IMR-90 (cell line): ENCODE measurements around the gene SOX8. TPM values are rescaled to one million over a fixed set of nuclear protein-coding genes. Genes with fewer than 3 reads are reported as not detected.

ENCODE experiments used
- ATAC-seq: fragments of 200-7000 bp; cut with Tn5 transposase; 2 replicates; pipeline ENCODE4 v1.9.1; 2020; ENCODE audit warnings: low read depth, mild to moderate bottlenecking, moderate library complexity
- BruUV-seq: library from RNA; stranded (reverse); fragments of 400-500 nt; replicated peaks from 2 replicates; lab custom pipeline; 2021; lab: Mats Ljungman, UMichigan
- CTCF ChIA-PET: fragments of 300-600 bp; formaldehyde crosslinking; extraction: SDS; loops from one replicate; lab custom pipeline; 2021; ENCODE audit warnings: antibody characterized with exemption; lab: Yijun Ruan, JAX
- POLR2A ChIA-PET: fragments of 300-600 bp; sonication (Branson Sonifier 250); formaldehyde crosslinking; loops from one replicate; lab custom pipeline; 2022; ENCODE audit warnings: antibody characterized with exemption; ENCODE audit not compliant: unreplicated experiment; lab: Charles Lee
- DNase-seq: peaks from one replicate; pipeline ENCODE4 v3.0.0; 2013
- H2AFZ ChIP-seq: replicated peaks from 2 replicates; pipeline ENCODE3; 2013; ENCODE audit warnings: low read length, mild to moderate bottlenecking; ENCODE audit not compliant: poor library complexity
- H2AK5ac ChIP-seq: 2 replicates; pipeline ENCODE4 v1.6.1; 2013; ENCODE audit warnings: low read depth, low read length, inconsistent platforms
- H2AK9ac ChIP-seq: replicated peaks from 2 replicates; pipeline ENCODE3; 2013; ENCODE audit warnings: mild to moderate bottlenecking, low read depth, low read length, moderate library complexity; ENCODE audit not compliant: poor library complexity
- H2BK120ac ChIP-seq: 2 replicates; pipeline ENCODE4 v1.6.1; 2013; ENCODE audit warnings: low read depth, low read length, inconsistent platforms
- H2BK15ac ChIP-seq: 3 replicates; pipeline ENCODE4 v1.6.1; 2013; ENCODE audit warnings: low read depth, low read length, inconsistent platforms
- H2BK20ac ChIP-seq: 2 replicates; pipeline ENCODE4 v1.6.1; 2013; ENCODE audit warnings: low read depth, mild to moderate bottlenecking, inconsistent platforms, low read length, moderate library complexity
- H2BK5ac ChIP-seq: 2 replicates; pipeline ENCODE4 v1.6.1; 2013; ENCODE audit warnings: mild to moderate bottlenecking, low read depth, low read length, inconsistent platforms; ENCODE audit not compliant: poor library complexity, severe bottlenecking
- H3K14ac ChIP-seq: replicated peaks from 2 replicates; pipeline ENCODE4 v1.6.1; 2013; ENCODE audit warnings: low read depth, low read length, inconsistent platforms
- H3K18ac ChIP-seq: 2 replicates; pipeline ENCODE4 v1.6.1; 2013; ENCODE audit warnings: low read depth, low read length, control low read depth
- H3K23ac ChIP-seq: 2 replicates; pipeline ENCODE4 v1.6.1; 2013; ENCODE audit warnings: low read depth, low read length, inconsistent platforms
- H3K27ac ChIP-seq: 2 replicates; pipeline ENCODE4 v1.5.1; 2013; ENCODE audit warnings: mild to moderate bottlenecking, control low read depth, low read length; ENCODE audit not compliant: insufficient read depth
- H3K27me3 ChIP-seq: 2 replicates; pipeline ENCODE4 v1.6.1; 2013; ENCODE audit warnings: low read length; ENCODE audit not compliant: control insufficient read depth, insufficient read depth
- H3K36me3 ChIP-seq: 2 replicates; pipeline ENCODE4 v1.6.1; 2013; ENCODE audit warnings: low read length, mixed read lengths; ENCODE audit not compliant: control insufficient read depth, insufficient read depth
- H3K4ac ChIP-seq: 2 replicates; pipeline ENCODE4 v1.6.1; 2013; ENCODE audit warnings: low read depth, low read length, inconsistent platforms
- H3K4me1 ChIP-seq: 2 replicates; pipeline ENCODE4 v1.6.1; 2013; ENCODE audit warnings: low read length, mixed read lengths; ENCODE audit not compliant: control insufficient read depth, insufficient read depth
- H3K4me2 ChIP-seq: 2 replicates; pipeline ENCODE4 v1.6.1; 2013; ENCODE audit warnings: low read depth, mild to moderate bottlenecking, control low read depth, low read length, moderate library complexity
- H3K4me3 ChIP-seq: 2 replicates; pipeline ENCODE4 v1.5.1; 2013; ENCODE audit warnings: low read depth, mild to moderate bottlenecking, control low read depth, low read length, moderate library complexity; ENCODE audit not compliant: insufficient read depth
- H3K56ac ChIP-seq: 2 replicates; pipeline ENCODE4 v1.6.1; 2013; ENCODE audit warnings: low read length, inconsistent platforms; ENCODE audit not compliant: insufficient read depth; ENCODE audit errors: extremely low read depth
- H3K79me1 ChIP-seq, 2 experiments: 2 replicates each; pipeline ENCODE4 v1.6.1; 2013; ENCODE audit warnings: low read length in 2 of 2, inconsistent platforms in 1 of 2, low read depth in 1 of 2
- H3K9ac ChIP-seq: 2 replicates; pipeline ENCODE4 v1.6.1; 2013; ENCODE audit warnings: low read depth, low read length, control low read depth
- H3K9me1 ChIP-seq: 2 replicates; pipeline ENCODE4 v1.6.1; 2013; ENCODE audit warnings: low read length, inconsistent platforms; ENCODE audit not compliant: insufficient read depth
- H3K9me3 ChIP-seq: 2 replicates; pipeline ENCODE4 v1.6.1; 2013; ENCODE audit warnings: low read length; ENCODE audit not compliant: control insufficient read depth, insufficient read depth
- H4K20me1 ChIP-seq: 2 replicates; pipeline ENCODE4 v1.6.1; 2013; ENCODE audit warnings: low read length, inconsistent platforms; ENCODE audit not compliant: insufficient read depth
- H4K5ac ChIP-seq: 2 replicates; pipeline ENCODE4 v1.6.1; 2013; ENCODE audit warnings: mild to moderate bottlenecking, low read depth, low read length, control low read depth
- H4K8ac ChIP-seq, 2 experiments: 2 replicates each; pipeline ENCODE4 v1.6.1; 2013; ENCODE audit warnings: low read depth in 2 of 2, low read length in 2 of 2, control low read depth in 1 of 2, inconsistent platforms in 1 of 2
- H4K91ac ChIP-seq: 2 replicates; pipeline ENCODE4 v1.6.1; 2013; ENCODE audit warnings: low read depth, low read length, inconsistent platforms; ENCODE audit not compliant: insufficient read depth
- BHLHE40 ChIP-seq: fragments of 150-350 bp; IDR thresholded peaks from 2 replicates; pipeline ENCODE4 v1.6.1; 2016; ENCODE audit warnings: mild to moderate bottlenecking, low read depth, low read length
- CEBPB ChIP-seq: IDR thresholded peaks from 2 replicates; pipeline ENCODE4 v1.6.1; 2012; ENCODE audit warnings: low read depth, low read length, improper control_type of control experiment
- MAFK ChIP-seq: IDR thresholded peaks from 2 replicates; pipeline ENCODE4 v1.6.1; 2012; ENCODE audit warnings: low read depth, low read length, improper control_type of control experiment
- MXI1 ChIP-seq: IDR thresholded peaks from 2 replicates; pipeline ENCODE4 v1.6.1; 2012; ENCODE audit warnings: low read depth, mild to moderate bottlenecking, low read length, moderate library complexity, borderline replicate concordance
- RAD21 ChIP-seq: IDR thresholded peaks from 2 replicates; pipeline ENCODE4 v1.6.1; 2012; ENCODE audit warnings: low read length, improper control_type of control experiment
- RCOR1 ChIP-seq: IDR thresholded peaks from 2 replicates; pipeline ENCODE4 v1.6.1; 2012; ENCODE audit warnings: mild to moderate bottlenecking, low read length, improper control_type of control experiment; ENCODE audit not compliant: insufficient replicate concordance
- RFX5 ChIP-seq: IDR thresholded peaks from 2 replicates; pipeline ENCODE4 v1.8.0; 2012; ENCODE audit warnings: low read depth, mild to moderate bottlenecking, low read length, moderate library complexity
- SMC3 ChIP-seq: fragments of 150-350 bp; IDR thresholded peaks from 2 replicates; pipeline ENCODE4 v1.6.1; 2016; ENCODE audit warnings: low read depth, mild to moderate bottlenecking, antibody characterized with exemption, low read length, moderate library complexity
- WGBS, 2 experiments: methylation state at CpG; one replicate each; pipeline versions ENCODE4 v1.1.5 to v1.1.7; 2013; ENCODE audit warnings: missing lambda C conversion rate in 2 of 2; ENCODE audit not compliant: insufficient read length in 1 of 2; ENCODE audit errors: extremely low coverage in 2 of 2; 5-methylcytosine and 5-hydroxymethylcytosine counted together
- dilution Hi-C: fragments of 300-500 bp; cut with HindIII; formaldehyde crosslinking; loops from one replicate; pipeline ENCODE4 v1.14.3; 2018; ENCODE audit warnings: low sequenced_read_pairs; ENCODE audit not compliant: unreplicated experiment
- in situ Hi-C: fragments of 300-500 bp; cut with MboI; formaldehyde crosslinking; loops from 3 replicates; pipeline ENCODE4 v1.14.3; 2019; ENCODE audit warnings: low sequenced_read_pairs, inconsistent platforms, mixed read lengths
- intact Hi-C: fragments of 100-400 bp; cut with micrococcal nuclease; formaldehyde crosslinking; loops from 2 replicates; pipeline ENCODE4 v1.10.0; 2022
- polyA plus RNA-seq, 3 experiments: library from polyadenylated mRNA; depleted of rRNA; stranded (reverse); fragments of >200 nt; gene quantifications; 2 replicates each; pipeline ENCODE4 v1.2.3, GENCODE V29; 2012; ENCODE audit warnings: low replicate concordance in 1 of 3
- total RNA-seq: library from RNA; depleted of rRNA; stranded (reverse); fragments of >200 nt; gene quantifications from 2 replicates; pipeline ENCODE4 v1.2.3, GENCODE V29; 2012
- TF ChIP-seq, protein P1 (sequence below): fragments of 150-350 bp; IDR thresholded peaks from 2 replicates; pipeline ENCODE4 v1.6.1; 2017; ENCODE audit warnings: mild to moderate bottlenecking, antibody characterized with exemption, low read length, low read depth
- TF ChIP-seq, protein P2 (sequence below): fragments of 150-350 bp; IDR thresholded peaks from 2 replicates; pipeline ENCODE4 v1.6.1; 2016; ENCODE audit warnings: low read depth, mild to moderate bottlenecking, low read length, moderate library complexity, borderline replicate concordance
- TF ChIP-seq, protein P3 (sequence below): conservative IDR thresholded peaks from 2 replicates; pipeline ENCODE4 v1.5.1; 2012; ENCODE audit warnings: mild to moderate bottlenecking, low read depth, low read length, improper control_type of control experiment

SOX8 gene
- total and polyA plus RNA-seq, 2 of the 4 experiments (the other 2 are of a cell fraction): under 0.01 to 0.26 TPM

DNA sequence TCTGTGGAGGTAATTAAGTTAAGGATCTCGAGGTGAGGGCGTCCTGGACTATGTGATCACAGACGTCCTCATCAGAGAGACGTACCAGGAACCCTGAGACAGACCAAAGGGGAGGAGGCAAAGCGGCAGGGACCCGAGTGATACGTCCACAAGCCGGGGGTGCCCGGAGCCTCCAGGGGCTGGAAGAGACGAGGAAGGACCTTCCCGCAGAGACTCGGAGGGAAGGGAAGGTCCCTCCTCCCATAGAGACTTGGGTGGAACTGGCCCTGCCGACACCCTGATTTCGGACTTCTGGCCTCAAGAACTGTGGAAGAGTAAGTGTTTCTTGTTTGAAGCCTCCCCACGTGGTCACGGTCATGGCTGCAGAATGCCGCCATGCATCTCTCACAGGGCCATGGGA lies 41.6 kb upstream of the SOX8 start:
- no peak overlapping the region for H2BK20ac ChIP-seq
- H4K8ac ChIP-seq: no peak overlapping the region
- H3K18ac ChIP-seq: no peak overlapping the region
- in situ Hi-C loops: no loop called here
- no peak overlapping the region for H3K14ac ChIP-seq
- DNase-seq: no peak
- H4K20me1 ChIP-seq: no peaks in the 10 kb centered on the region
- H4K91ac ChIP-seq: no peak overlapping the region
- H2BK120ac ChIP-seq: no peak overlapping the region
- H3K36me3 ChIP-seq: no peaks in the 10 kb centered on the region; the same call in 1 of the 2 replicates
- no peak overlapping the region for H3K9ac ChIP-seq
- H3K23ac ChIP-seq: no peak overlapping the region
- BruUV-seq: no TSS peak
- no peaks in the 10 kb centered on the region for H3K27me3 ChIP-seq
- no peak overlapping the region for H2BK15ac ChIP-seq
- H3K4me2 ChIP-seq: no peak overlapping the region
- dilution Hi-C loops: no loop called here
- H3K4me1 ChIP-seq: no peaks in the 10 kb centered on the region
- H2AFZ ChIP-seq: no peak overlapping the region
- WGBS, 2 experiments: 79% methylated on average over 3 of the region's 17 CpGs; no CpG with 5 or more reads in 1 of the 2 experiments
- TF ChIP-seq BHLHE40 (no peak), CEBPB (no peak), MAFK (no peak), MXI1 (no peak), RAD21 (no peak), SMC3 (no peak), RCOR1 (no peak), RFX5 (no peak)
- TF ChIP-seq, protein P1, sequence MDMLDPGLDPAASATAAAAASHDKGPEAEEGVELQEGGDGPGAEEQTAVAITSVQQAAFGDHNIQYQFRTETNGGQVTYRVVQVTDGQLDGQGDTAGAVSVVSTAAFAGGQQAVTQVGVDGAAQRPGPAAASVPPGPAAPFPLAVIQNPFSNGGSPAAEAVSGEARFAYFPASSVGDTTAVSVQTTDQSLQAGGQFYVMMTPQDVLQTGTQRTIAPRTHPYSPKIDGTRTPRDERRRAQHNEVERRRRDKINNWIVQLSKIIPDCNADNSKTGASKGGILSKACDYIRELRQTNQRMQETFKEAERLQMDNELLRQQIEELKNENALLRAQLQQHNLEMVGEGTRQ: no peak
- TF ChIP-seq, protein P2, sequence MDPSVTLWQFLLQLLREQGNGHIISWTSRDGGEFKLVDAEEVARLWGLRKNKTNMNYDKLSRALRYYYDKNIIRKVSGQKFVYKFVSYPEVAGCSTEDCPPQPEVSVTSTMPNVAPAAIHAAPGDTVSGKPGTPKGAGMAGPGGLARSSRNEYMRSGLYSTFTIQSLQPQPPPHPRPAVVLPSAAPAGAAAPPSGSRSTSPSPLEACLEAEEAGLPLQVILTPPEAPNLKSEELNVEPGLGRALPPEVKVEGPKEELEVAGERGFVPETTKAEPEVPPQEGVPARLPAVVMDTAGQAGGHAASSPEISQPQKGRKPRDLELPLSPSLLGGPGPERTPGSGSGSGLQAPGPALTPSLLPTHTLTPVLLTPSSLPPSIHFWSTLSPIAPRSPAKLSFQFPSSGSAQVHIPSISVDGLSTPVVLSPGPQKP: no peak
- TF ChIP-seq, protein P3, sequence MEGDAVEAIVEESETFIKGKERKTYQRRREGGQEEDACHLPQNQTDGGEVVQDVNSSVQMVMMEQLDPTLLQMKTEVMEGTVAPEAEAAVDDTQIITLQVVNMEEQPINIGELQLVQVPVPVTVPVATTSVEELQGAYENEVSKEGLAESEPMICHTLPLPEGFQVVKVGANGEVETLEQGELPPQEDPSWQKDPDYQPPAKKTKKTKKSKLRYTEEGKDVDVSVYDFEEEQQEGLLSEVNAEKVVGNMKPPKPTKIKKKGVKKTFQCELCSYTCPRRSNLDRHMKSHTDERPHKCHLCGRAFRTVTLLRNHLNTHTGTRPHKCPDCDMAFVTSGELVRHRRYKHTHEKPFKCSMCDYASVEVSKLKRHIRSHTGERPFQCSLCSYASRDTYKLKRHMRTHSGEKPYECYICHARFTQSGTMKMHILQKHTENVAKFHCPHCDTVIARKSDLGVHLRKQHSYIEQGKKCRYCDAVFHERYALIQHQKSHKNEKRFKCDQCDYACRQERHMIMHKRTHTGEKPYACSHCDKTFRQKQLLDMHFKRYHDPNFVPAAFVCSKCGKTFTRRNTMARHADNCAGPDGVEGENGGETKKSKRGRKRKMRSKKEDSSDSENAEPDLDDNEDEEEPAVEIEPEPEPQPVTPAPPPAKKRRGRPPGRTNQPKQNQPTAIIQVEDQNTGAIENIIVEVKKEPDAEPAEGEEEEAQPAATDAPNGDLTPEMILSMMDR: no peak
- H2AK9ac ChIP-seq: no peak overlapping the region
- no peak overlapping the region for H2BK5ac ChIP-seq
- H3K56ac ChIP-seq: no peak overlapping the region
- no peak overlapping the region for H3K4me3 ChIP-seq
- no peaks in the 10 kb centered on the region for H3K9me1 ChIP-seq
- H3K9me3 ChIP-seq: peaks cover 7% of the 10 kb centered on the region
- no peak overlapping the region for H2AK5ac ChIP-seq
- no peak overlapping the region for H3K4ac ChIP-seq
- ChIA-PET POLR2A (no interaction called here), CTCF (no interaction called here)
- H3K27ac ChIP-seq: no peak overlapping the region
- no peak for ATAC-seq
- intact Hi-C loops: loop anchor here (10.0 kb wide), 1 partner anchor 75 kb away; no protein-coding TSS in a partner anchor
- H4K5ac ChIP-seq: no peak overlapping the region
- H3K79me1 ChIP-seq: no peaks in the 10 kb centered on the region
